Measurements from ENCODE around the gene ZNF460. TPM values are rescaled to one million over a fixed set of nuclear protein-coding genes. Genes with fewer than 3 reads are reported as not detected.

ZNF460 gene
- total and polyA plus RNA-seq, 3 donors from 2014 or later: 5.0 to 65.9 (median 59.5) TPM

- Histone ChIP-seq H3K27ac (no peak overlapping the region), H3K4me1 (no peaks in the 10 kb centered on the region), H3K27me3 (no peaks in the 10 kb centered on the region), H3K4me3 (no peak overlapping the region), H3K36me3 (ENCODE audit: low read depth, missing control alignments) (peaks cover 7% of the 10 kb centered on the region), H3K9me3 (no peaks in the 10 kb centered on the region)
- WGBS, 2 donors: 79 to 89% methylated on average over 1 of the region's 1 CpG
- intact Hi-C loops (cut with DNase I; ENCODE audit: low total_unique reads): no loop called here
- TF ChIP-seq CTCF (IDR thresholded peaks at IDR 0.05): no peak
- TF ChIP-seq POLR2A (IDR thresholded peaks at IDR 0.05): no peak
- no peak for DNase-seq
These were observed 12.3 kb downstream of the ZNF460 start for GRCh38 chr19:57292547-57292946.

- no peaks in the 10 kb centered on the region for H3K4me1 ChIP-seq
- H3K27me3 ChIP-seq: no peaks in the 10 kb centered on the region
- WGBS, 2 donors: 97 to 100% methylated on average over 1 of the region's 1 CpG
- H3K9me3 ChIP-seq: no peaks in the 10 kb centered on the region
- no peak for TF ChIP-seq CTCF (IDR thresholded peaks at IDR 0.05)
- TF ChIP-seq POLR2A (IDR thresholded peaks at IDR 0.05): no peak
- intact Hi-C loops (cut with DNase I; ENCODE audit: low total_unique reads): no loop called here
- DNase-seq: no peak
- H3K27ac ChIP-seq: no peak overlapping the region
- no peak overlapping the region for H3K4me3 ChIP-seq
- peaks cover 7% of the 10 kb centered on the region for H3K36me3 ChIP-seq (ENCODE audit: low read depth, missing control alignments)
These were observed 13.4 kb downstream of the ZNF460 start for GRCh38 chr19:57293719-57294118.

GRCh38 chr19:57302020-57302465, 21.8 kb downstream of the ZNF460 start:
- no peak for DNase-seq
- Histone ChIP-seq H3K27me3 (no peaks in the 10 kb centered on the region), H3K4me1 (no peaks in the 10 kb centered on the region), H3K9me3 (no peaks in the 10 kb centered on the region), H3K27ac (no peak overlapping the region), H3K4me3 (no peak overlapping the region), H3K36me3 (ENCODE audit: low read depth, missing control alignments) (no peaks in the 10 kb centered on the region)
- TF ChIP-seq CTCF (IDR thresholded peaks at IDR 0.05) (no peak), POLR2A (IDR thresholded peaks at IDR 0.05) (no peak)
- WGBS, 2 donors: 100% methylated on average over 1 of the region's 1 CpG; no CpG with 5 or more reads in 1 of the 2 donors
- intact Hi-C loops (cut with DNase I; ENCODE audit: low total_unique reads): no loop called here

GRCh38 chr19:57302727-57303401, 22.6 kb downstream of the ZNF460 start:
- Histone ChIP-seq H3K36me3 (ENCODE audit: low read depth, missing control alignments) (no peaks in the 10 kb centered on the region), H3K27me3 (no peaks in the 10 kb centered on the region), H3K4me3 (no peak overlapping the region), H3K9me3 (no peaks in the 10 kb centered on the region), H3K4me1 (no peaks in the 10 kb centered on the region), H3K27ac (no peak overlapping the region)
- TF ChIP-seq POLR2A (IDR thresholded peaks at IDR 0.05) (no peak), CTCF (IDR thresholded peaks at IDR 0.05) (no peak)
- intact Hi-C loops (cut with DNase I; ENCODE audit: low total_unique reads): no loop called here
- no peak for DNase-seq
- WGBS, 2 donors: 79 to 92% methylated on average over 6 to 7 of the region's 7 CpGs

- no peak overlapping the region for H3K4me3 ChIP-seq
- H3K36me3 ChIP-seq (ENCODE audit: low read depth, missing control alignments): no peaks in the 10 kb centered on the region
- H3K9me3 ChIP-seq: no peaks in the 10 kb centered on the region
- DNase-seq: no peak
- WGBS, 2 donors: 0 to 29% methylated on average over 1 of the region's 1 CpG
- H3K4me1 ChIP-seq: no peaks in the 10 kb centered on the region
- intact Hi-C loops (cut with DNase I; ENCODE audit: low total_unique reads): no loop called here
- H3K27ac ChIP-seq: no peak overlapping the region
- TF ChIP-seq POLR2A (IDR thresholded peaks at IDR 0.05): no peak
- TF ChIP-seq CTCF (IDR thresholded peaks at IDR 0.05): no peak
- H3K27me3 ChIP-seq: no peaks in the 10 kb centered on the region
These were observed 24.8 kb downstream of the ZNF460 start for GRCh38 chr19:57305056-57305455.
